HG03342 (cell line): ENCODE results near the gene ADM5.

ENCODE experiments used
- ATAC-seq: cut with Tn5 transposase; IDR thresholded peaks from one replicate; pipeline ENCODE4 v1.9.1; 2021; ENCODE audit warnings: mild to moderate bottlenecking, moderate library complexity; ENCODE audit not compliant: unreplicated experiment

ADM5 gene

DNA sequence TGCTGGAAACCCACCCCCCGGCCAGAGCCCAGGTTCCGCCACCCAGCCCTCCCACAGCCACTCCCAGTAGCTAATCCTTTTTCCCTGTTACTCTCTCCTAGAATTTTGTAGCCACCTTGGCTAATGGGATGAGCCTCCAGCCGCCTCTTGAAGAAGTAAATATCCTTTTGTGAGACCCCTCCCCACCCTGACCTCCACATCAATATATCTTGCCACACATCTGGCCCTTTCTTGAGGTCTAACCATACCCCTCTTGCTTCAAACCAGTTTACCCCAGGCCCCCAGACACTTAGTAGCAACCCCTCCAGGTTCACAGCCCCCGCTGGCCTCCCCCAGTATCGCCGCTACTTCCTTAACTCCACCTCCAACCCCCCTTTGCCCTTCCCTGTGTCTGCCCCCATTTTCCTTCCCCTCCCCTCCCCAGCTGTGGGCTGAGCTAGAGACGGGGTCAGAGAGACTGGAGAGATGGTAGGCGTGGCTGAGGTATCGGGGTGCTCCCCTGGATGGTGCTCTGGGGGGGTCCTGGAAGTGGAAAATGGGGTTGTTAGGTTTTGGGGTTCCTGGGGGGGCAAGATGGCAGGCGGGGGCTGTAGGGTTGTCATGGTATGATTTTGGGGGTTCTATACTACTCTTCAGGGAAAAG lies 9.5 kb upstream of the ADM5 start:
- ATAC-seq, result no peak

- ATAC-seq, result no peak
Observed at GRCh38 chr19:49680421-49681351, 8.7 kb upstream of the ADM5 start.

DNA sequence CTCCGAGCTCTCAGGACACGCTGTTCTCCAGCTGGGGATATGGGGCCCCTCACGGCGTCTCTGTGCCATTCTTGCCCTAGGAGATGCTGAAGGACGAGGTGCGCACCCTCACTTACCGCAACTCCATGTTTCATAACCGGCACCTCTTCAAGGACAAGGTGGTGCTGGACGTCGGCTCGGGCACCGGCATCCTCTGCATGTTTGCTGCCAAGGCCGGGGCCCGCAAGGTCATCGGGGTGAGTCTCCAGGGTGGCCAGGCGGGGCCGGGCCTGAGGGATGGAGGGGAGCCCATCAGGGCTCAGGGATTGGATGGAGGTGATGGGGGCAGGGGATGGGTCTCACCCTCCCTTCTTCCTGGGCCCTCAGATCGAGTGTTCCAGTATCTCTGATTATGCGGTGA lies 7.6 kb upstream of the ADM5 start:
- ATAC-seq, result no peak

DNA sequence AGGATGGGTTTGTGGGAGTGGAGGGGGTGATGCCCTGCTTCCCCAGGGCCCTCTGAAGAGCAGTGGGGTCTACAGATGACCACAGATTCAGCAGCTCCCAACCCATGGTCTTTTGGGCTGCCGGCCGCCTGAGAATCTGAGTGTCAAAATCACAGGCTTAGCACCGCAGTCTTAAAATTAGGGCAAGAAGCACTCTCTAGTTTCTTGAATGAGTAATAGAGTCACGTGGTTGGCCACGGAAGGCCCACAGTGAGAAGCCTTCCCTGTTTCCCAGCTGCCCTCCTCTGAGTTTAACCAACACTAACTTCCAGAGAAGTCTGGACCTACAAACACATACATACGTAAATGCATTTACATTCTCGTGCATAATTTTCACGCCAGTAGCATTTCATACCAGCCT lies 7.1 kb upstream of the ADM5 start:
- no peak for ATAC-seq

- ATAC-seq, result no peak
Observed at GRCh38 chr19:49683814-49684250, 5.6 kb upstream of the ADM5 start.

- no peak for ATAC-seq
Observed at GRCh38 chr19:49684251-49684982, 5.0 kb upstream of the ADM5 start.

DNA sequence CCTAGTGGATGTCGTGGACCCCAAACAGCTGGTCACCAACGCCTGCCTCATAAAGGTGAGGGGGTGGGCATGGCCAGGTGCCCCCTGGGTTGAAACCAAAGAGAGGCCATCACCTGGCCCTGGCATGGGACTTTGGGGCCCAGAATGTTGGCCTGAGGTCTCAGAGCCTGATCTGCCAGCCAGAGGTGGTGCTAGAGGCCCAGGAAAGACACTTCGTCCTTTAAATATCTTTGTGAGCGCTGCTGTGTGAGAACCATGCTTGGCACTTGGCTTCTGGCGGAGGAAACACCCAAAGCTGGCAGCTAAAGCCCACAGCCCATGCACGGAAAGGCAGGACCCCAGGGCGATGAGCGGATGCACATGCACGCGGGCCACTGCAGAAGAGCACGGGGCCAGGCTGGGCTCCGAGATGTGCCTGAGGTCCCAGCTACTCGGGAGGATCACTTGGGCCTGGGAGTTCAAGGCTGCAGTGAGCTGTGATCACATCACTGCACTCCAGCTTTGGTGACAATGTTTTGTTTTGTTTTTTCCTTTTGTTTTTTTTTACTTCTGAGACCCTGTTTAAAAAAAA lies 4.3 kb upstream of the ADM5 start:
- no peak for ATAC-seq

DNA sequence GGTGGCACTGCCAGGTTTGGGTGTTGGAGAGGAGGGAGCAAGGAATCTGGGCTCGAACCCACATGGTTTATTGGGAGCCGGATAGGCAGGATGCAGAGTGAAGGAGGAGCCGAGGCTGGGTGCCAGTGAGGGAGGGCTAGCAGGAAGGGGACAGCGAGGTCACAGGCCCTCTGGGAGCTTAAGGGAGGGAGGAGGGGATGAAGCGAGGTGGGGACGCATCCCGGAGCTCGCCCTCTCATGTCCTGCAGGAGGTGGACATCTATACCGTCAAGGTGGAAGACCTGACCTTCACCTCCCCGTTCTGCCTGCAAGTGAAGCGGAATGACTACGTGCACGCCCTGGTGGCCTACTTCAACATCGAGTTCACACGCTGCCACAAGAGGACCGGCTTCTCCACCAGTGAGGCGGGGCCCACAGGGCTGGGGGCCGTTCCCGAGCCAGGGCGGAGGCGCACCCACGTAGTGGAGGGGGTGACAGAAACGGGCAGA lies 3.5 kb upstream of the ADM5 start:
- ATAC-seq, result no peak

GRCh38 chr19:49686503-49687088 lies 2.8 kb upstream of the ADM5 start:
- ATAC-seq, result no peak

- no peak for ATAC-seq
Observed at GRCh38 chr19:49687150-49687549, 2.2 kb upstream of the ADM5 start.

GRCh38 chr19:49687566-49688316 lies 1.7 kb upstream of the ADM5 start:
- ATAC-seq, result no peak

- ATAC-seq, result no peak
Observed at GRCh38 chr19:49688531-49689132, 762 bp upstream of the ADM5 start.

DNA sequence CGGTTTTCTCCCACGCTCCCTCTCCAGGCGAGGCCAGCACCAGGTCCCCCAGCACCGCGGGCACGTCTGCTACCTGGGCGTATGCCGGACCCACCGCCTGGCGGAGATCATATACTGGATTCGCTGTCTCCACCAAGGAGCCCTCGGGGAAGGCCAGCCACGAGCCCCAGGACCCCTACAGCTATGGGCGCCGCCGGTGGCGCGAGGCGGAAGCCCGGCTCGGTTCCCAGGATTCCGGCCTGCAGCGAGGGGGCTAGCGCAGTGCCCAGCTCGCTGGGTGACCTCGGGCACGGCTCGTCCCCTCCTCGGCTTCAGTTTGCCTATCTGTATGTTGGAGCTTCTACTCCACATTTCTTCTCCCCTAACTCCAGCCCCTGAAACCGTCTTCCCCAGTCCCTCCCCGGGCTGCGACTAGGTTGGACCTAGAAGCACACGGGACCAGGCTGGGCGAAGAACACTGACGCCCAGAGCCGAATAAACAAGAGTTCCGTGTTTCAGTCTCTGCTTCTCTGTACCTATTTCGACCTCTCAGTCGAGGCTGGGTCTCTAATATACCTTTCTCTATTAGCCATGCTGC lies 773 bp downstream of the ADM5 start:
- no peak for ATAC-seq

GRCh38 chr19:49690656-49691242 lies 1.4 kb downstream of the ADM5 start, which contains the start of gene CPT1C:
CPT1C (plus strand) TSS chr19:49691116; CDS start chr19:49692253, 1,137 bp downstream.
- ATAC-seq, result no peak

GRCh38 chr19:49691243-49692146 lies 2.1 kb downstream of the ADM5 start:
- ATAC-seq, result no peak

GRCh38 chr19:49692147-49692506 lies 2.7 kb downstream of the ADM5 start:
- no peak for ATAC-seq

- no peak for ATAC-seq
Observed at GRCh38 chr19:49696115-49696514, 6.7 kb downstream of the ADM5 start.

DNA sequence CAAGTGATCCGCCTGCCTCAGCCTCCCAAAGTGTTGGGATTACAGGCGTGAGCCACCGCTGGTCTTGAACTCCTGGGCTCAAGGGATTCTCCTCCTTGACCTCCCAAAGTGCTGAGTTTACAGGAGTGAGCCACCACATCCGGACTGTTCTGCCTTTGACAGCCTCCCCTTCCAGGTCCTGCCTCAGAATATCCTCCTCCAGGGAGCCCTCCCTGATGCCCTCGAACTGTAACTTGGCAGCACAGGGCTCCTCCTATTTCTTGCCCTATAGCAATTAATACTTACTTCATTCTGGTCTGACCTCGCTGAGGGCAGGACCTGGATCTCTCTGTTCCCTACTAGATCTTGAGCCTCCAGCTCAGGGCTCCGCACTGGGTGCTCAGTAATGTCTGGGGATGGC lies 7.5 kb downstream of the ADM5 start:
- ATAC-seq, result no peak
